HG02763 (cell line): ENCODE data around the gene PPP1R12A.
"Not testable (repeated sequence)": the region's sequence is repeated elsewhere in the genome, so short reads cannot be mapped to it uniquely, and the experiment has no call there.

Source experiments
- ATAC-seq: cut with Tn5 transposase; IDR thresholded peaks from one replicate; pipeline ENCODE4 v1.9.1; 2021; ENCODE audit warnings: mild to moderate bottlenecking, moderate library complexity; ENCODE audit not compliant: unreplicated experiment

The PPP1R12A gene

DNA sequence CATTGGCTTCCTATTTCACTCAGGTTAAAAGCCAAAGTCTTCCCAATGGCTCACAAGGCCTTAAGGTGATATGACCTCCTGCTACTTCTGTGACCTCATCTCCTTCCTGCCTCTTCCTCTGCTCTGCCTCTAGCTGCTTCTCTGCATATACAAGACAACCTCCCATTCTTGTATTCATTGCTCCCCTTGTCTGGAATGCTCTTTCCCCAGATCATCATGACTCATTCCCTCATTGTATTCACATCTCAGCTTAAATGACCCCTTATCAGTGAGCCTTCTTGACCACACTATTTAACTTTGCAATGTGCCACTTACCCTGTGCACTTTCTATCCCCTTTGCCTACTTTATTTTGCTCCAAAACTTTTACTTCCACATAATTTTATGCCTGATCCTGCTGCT is 90.2 kb downstream of the PPP1R12A start:
- ATAC-seq, result no peak

DNA sequence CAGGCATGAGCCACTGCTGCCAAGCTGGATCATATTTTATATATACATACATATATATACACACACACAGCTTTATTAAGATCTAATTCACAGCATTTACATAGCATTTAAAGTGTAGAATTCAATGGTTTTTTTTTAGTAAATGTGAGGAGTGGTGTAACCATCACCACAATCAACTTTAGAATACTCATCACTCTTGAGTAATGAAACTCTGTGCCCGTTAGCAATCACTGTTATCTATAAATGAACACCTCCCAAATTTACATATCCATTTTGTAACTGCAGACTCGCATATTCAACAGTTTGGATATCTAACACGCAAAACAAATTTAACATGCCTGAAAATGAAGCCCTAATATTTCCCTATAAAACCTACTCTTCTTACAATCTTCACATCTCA is 90.9 kb downstream of the PPP1R12A start:
- no peak for ATAC-seq

DNA sequence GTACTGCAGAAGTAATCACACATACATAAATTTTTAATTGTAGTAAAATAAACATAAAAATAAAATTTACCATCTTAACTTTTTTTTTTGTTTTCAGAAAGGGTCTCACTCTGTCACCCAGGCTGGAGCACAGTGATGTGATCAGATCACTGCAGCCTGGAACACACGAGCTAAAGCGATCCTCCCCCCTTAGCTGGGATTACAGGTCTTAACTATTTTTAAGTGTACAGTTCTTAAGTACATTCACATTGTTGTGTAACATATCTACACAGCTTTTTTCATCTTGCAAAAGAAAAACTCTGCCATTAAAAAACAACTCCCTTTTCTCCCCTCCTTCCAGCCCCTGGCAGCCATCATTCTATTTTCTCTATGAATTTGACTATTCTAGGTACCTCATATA is 92.3 kb downstream of the PPP1R12A start:
- no peak for ATAC-seq

DNA sequence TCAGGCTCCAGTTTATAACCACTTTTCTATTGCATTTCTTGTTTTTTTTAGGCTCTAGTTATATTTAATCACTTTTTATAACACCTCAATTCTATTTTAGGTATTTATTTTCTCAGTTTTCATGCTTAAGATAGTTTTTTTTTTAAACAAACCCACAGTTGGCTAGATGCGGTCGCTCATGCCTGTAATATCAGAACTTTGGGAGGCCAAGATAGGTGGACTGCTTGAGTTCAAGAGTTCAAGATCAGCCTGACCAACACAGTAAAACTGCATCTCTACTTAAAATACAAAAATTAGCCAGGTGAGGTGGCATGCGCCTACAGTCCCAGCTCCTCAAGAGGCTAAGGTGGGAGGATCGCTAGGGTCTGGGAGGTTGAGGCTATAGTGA is 93.0 kb downstream of the PPP1R12A start:
- ATAC-seq, result no peak

DNA sequence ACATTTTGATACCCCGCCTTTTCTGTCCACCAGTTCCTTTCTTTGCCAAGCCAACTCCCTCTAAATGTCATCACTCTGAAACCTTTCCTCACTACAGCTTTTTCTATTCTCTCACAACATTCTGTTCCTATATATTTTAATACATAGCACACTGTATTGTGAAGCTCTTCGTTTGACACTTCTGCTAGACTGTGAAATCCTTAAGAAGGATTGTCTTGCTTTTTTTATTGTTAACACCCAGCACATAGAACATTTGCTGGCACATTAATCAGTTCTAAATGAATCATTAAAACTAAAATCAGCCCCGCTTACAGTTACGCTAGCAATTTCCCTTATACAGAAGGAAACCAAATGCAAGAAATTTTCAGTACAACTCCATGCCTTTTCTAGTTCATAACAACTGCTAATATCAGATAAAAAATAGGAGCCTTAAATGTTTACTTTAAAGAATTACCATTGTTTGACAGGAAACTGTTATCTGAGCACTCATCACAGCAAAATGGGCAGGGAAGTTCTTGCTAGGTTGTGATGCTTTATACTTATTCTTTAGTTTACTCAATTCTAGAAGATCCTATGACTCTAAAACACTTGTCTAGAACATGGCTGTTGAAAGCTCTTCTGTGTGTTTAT is 93.5 kb downstream of the PPP1R12A start:
- ATAC-seq, result no peak

DNA sequence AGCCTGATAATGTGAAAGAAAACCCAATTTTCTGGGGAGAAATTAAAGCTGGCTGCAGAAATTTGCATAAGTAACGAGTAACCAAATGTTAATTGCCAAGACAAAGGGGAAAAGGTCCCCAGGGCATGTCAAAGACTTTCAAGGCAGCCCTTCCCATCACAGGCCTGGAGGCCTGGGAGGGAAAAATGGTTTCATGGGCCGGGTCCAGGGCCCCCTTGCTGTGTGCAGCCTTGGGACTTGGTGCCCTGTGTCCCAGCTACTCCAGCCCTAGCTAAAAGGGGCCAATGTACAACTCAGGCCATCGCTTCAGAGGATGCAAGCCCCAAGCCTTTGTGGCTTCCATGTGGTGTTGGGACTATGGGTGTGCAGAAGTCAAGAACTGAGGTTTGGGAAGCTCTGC is 96.5 kb downstream of the PPP1R12A start:
- ATAC-seq, result no peak

DNA sequence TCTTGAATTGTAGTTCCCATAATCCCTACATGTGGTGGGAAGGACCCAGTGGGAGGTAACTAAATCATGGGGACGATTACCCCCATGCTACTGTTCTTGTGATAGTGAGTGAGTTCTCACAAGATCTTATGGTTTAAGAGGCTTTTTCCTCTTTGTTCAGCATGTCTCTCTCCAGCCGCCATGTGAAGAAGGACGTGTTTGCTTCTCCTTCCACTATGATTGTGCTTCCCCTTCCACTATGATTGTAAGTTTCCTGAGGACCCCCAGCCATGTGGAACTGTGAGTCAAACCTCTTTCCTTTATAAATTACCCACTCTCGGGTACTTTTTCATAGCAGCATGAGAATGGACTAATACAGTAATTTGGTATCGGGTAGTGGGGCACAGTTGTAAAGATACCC is 97.3 kb downstream of the PPP1R12A start:
- ATAC-seq, result no peak

DNA sequence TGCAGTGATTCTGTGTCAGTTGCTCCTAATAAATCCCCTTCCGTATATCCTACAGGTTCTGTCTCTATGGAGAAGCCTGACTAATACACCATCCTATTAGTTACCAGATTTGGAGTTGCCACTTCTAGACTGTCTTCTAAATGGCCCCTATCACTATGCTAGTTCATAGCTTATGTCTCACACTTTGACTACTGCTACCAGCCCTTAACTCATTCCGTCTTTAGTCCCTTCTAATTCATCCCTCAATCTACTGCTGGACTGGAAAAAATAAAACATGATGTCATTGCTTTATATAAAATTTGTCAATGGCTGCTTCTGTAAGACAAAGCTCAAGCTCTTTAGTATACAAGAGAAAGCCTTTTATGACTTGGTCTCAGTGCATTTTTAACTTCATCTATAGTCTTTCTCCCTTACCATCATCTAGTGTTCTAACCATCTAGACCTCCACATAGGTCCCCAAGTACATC is 99.5 kb downstream of the PPP1R12A start:
- ATAC-seq, result no peak

DNA sequence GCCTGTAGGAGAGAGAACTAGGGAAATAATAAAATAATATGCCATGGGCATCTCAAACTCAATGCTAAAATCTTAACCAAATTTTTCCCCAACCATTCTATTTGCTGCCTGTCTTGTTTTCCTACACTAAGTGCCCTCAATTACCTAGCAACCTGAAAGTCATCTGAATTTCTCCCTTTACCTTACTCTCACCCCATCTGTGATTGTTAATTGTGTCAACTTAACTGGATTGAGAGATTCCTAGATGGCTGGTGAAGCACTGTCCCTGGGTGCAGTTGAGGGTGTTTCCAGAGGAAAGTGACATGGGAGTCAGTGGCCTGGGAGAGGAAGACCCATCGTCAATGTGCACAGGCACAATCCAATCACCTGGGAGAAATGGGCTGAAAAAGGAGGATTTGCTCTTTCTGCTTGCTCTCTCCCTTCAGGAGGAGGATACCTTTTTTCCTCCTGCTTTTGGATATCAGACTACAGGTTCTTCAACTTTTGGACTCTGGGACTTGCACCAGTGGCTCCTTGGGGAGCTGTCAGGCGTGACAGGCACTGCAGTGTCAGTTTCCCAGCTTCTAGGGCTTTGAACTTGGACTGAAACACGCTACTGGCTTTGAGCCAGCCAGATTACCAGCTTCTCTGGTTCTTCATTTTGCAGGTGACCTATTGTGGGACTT is 100.1 kb downstream of the PPP1R12A start:
- ATAC-seq, result no peak

DNA sequence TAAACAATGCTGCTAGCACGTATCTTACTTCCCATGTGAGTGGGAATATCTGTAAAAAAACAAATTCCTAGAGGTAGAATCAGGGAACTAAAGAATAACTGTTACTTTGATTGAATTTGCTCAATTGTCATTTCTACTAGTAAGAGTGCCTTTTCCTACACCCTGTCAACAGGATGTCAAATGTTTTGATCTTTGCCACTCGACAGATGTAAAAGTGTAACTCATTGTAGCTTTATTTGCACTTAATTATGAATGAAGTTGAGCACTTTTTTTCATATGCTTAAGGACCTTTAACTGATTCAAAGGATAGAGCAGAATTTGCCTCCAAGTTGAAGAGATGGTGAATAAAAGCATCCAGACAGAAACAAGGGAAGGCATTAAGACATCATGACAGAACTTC is 104.5 kb downstream of the PPP1R12A start:
- no peak for ATAC-seq

DNA sequence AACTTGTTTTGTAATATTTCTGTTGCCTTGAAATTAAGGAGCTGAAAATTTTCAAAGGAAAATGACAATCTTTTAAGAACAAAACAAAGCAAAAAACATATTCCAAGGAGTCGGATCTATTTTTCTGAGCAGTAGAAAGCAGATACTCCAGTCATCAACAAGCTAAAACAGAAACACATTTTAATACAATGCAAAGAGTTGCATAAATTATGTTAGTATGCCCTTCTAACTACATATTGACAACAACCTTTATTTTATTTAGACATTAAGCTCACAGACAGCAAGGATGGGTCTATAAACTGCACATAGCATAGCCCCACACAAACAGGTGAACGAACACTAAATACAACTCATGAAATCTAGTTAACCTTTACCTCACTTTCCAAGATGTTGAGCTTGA is 106.0 kb downstream of the PPP1R12A start:
- ATAC-seq, result no peak

DNA sequence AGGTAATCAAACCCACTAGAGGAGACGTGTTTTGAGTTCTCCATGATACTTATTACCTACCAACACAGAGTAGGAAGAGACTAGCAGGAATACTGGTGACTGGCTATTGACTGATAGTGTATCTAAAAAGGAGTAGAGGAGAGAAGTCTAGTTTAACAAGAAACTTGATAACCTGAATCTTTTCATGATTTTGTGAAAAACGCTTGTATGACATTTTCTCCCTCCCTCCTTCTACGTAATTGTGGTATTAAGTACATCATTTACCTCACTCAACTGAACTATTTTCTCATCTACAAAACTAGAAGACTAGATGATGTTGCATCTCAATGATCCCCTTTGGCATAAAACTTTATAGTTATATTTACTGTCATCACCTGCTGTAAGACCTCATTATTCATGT is 107.4 kb downstream of the PPP1R12A start:
- no peak for ATAC-seq

DNA sequence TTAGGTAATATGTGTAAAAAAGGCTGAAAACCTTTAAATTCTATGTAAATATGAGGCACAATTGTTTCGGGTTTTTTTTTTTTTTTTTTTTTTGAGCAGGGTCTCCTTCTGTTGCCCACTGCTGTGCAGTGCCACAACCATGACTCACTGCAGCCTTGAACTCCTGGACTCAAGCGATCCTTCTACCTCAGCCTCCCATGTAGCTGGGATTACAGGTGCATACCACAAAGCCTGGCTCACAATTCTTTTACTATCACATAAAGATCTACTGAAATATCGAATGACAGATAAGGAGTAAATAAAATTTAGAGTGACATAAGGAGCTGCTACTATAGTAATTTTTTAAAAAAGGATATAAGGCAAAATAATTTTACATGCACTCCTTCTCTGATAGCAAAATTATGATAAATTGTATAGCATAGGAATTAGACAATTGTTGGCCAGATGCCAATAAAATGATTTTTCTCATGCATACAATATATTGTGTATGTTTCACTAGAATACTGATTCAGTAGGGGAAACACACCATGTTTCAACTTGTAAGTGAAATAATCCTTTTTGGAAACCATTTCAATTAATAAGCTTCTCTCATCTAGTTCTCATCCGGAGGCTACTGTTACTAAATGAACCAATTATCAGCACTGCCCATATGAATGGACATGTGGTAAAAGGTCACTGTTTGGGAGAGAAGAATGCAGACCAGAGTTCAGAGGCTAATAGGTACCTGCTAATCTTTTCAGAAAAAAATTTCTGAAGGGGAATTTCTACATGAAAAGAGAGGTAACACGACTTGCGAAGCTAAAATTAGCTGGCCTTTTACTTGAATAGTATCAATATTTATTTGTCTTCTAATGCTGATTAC is 108.4 kb downstream of the PPP1R12A start:
- ATAC-seq, result no peak

DNA sequence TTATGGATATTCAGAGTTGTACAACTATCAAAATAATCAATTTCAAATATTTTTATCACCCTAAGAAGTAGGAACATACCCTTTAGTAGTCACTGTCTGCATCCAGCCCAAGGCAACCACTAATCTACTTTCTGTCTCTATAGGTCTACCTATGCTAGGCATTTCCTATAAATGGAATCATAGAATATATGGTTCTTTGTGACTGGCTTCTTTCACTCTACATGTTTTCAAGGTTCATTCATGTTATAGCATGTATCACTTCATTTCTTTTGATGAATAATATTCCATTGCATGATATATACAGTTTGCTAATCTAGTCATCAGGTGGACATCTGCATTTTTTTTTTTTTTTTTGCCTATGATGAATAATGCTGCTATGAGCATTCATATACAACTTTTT is 112.4 kb downstream of the PPP1R12A start:
- no peak for ATAC-seq

DNA sequence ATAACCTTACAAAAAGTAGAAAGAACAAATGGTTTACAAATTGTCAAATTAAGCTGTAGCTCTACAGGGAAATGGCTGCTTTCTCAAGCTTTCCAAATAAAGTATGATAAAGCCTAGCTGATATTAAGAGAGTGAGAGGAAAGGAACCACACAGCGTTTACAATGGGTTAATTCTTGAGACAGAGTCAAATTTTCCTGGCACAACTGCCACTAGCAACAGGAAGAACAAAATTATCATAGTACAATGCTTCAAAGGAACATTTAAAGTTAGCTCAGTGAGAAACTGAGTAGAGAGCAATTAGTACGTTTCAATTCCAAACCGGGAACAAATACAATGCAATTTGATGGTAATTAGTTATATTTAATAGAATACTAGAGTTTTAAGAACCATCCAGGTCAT is 116.0 kb downstream of the PPP1R12A start:
- ATAC-seq, result no peak

DNA sequence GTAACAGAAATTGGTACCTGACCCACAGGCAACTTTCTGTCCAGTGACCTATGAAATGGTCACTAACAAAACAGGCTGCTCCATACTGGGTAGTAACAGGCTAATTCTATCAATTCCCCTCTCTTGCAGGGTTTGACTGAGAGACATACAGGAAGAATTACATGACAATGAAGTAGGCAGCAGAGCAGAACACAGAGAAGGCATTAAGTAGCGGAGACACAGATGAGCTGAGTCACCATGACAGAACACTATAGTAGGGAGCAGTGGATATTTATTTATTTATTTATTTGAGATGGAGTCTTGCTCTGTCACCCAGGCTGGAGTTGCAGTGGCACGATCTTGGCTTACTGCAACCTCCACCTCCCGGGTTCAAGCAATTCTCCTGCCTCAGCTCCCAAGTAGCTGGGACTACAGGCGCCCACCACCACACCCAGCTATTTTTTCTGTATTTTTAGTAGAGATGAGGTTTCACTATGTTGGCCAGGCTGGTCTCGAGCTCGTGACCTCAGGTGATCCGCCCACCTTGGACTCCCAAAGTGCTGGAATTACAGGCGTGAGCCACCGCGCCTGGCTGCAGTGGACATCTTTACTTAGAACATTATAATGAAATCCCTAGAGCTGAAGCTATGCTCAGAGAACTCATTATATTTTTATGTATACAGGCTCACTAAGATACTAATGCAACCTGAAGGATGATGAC is 150.4 kb downstream of the PPP1R12A start:
- not testable (repeated sequence) for ATAC-seq

DNA sequence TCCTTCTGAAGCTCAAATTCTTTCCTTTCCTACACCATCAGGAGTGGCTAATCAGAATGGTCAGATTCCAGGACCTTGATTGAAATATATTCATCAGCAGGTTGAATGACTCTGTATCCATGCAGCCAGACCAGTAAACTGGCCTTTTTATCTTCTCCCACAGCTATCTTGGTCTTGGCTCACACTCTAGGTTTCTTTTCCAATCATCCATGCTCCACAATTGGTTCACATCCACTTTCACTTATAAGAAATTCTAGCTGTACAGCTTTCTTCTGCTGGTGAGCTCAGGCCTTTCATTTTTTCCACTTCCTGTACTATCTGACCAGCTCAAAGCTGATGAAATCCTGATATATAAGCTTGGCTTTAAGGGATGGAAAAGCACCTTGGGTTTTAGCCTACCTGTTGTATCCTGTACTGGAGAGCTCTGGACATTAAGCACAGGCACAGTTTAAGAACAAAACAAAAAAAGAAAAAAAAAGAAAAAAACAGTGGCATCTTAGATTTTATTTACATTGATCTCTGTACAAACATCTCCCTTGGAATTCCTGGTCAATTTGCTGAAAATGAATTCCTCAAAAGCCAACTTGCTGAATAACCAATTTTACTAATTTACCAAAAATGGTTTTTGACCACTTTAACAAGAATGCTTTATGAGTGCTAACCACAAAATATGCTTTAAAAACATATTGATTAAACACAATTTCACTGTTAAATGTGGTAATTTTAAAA is 152.6 kb downstream of the PPP1R12A start:
- ATAC-seq, result no peak

DNA sequence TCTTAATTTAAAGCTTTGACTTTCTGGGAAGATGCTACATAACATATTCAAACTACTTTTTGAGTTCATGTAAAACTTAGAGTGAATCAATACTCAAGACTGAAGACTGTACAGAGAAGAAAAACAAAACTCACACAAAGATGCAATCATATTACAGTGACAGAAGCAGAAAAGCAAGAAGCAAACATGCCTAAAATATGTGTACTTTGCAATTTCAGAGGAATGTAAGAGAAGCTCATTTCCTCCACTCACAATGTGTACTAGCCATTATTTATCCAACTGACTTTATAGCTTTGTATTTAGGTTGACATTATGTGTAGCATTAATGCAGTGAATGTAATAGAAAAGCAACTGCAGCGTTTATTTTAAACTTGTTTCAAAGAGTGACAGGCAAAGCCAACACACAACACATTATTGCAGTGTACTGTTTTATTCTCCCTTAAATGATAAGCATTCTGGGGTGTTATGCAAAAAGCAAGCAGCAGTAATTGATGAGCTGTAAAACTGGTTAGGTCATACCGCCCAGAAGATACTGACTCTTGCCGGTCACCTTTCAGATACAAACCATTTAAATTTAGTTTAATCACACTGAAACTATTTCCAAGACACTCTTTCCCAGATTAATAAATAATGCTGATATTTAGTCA is 156.0 kb downstream of the PPP1R12A start:
- ATAC-seq, result no peak

DNA sequence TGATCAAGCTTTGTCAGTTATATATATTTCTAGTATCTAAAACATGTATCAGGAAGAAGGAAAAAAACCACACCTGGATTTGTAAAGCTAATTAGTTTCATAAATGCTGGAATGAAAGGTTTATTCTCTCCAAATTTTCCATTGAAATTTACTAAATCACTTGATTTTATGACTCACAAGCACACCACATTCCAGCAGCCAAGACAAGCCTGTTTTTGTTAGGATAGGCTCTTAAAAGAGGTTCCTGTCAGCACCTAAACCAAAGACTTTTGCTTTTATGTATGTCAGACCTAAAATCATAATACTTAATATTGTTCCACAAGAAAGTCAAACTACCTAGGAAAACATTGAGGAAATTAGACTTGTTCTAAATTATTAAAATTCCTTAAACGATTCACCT is 158.8 kb downstream of the PPP1R12A start:
- ATAC-seq, result no peak

DNA sequence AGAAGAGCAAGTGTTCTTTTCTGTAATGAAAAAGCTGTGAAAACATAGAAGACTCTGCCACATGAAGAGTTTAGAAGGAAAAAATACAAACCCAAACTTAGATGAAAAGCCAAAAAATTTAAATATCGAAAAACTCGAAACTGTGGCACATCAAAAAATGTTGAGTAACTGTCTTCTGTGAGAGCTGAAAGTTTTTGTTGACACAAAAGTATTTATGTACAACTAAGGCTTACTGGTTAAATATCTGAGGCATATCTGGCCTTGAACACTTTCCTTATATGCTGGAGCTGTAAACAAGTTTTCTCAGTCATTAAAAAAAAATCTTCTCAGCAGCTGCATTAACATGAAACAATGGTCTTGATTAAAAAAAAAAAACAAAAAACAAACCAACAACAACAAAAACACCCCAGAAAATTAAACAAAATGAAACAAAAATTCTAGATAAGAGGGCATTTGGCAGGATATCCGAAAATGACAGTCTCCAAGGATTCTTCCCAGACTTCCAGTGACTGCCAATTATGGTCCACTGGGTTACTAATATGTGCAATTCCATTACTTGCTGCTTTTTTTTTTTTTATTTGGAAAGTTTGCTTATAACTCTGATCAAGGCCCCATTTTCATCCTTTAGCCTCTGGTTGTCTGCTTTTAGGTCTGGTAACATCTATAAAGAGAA is 159.4 kb downstream of the PPP1R12A start:
- ATAC-seq, result no peak
